Measurements from ENCODE around the gene MMP26.

MMP26 gene

GRCh38 chr11:4740735-4741134 lies 36.2 kb downstream of the MMP26 start:
- Histone ChIP-seq H3K9me3 (no peaks in the 10 kb centered on the region), H3K4me3 (ENCODE audit: low read depth in 1 of 2, low read length in 1 of 2) (no peak overlapping the region), H3K4me1 (ENCODE audit: control insufficient read depth in 1 of 2, insufficient read depth in 1 of 2, low read depth in 1 of 2, low read length in 1 of 2) (no peaks in the 10 kb centered on the region), H3K36me3 (no peaks in the 10 kb centered on the region), H3K27ac (no peak overlapping the region), H3K27me3 (no peaks in the 10 kb centered on the region)
- TF ChIP-seq, protein P1, sequence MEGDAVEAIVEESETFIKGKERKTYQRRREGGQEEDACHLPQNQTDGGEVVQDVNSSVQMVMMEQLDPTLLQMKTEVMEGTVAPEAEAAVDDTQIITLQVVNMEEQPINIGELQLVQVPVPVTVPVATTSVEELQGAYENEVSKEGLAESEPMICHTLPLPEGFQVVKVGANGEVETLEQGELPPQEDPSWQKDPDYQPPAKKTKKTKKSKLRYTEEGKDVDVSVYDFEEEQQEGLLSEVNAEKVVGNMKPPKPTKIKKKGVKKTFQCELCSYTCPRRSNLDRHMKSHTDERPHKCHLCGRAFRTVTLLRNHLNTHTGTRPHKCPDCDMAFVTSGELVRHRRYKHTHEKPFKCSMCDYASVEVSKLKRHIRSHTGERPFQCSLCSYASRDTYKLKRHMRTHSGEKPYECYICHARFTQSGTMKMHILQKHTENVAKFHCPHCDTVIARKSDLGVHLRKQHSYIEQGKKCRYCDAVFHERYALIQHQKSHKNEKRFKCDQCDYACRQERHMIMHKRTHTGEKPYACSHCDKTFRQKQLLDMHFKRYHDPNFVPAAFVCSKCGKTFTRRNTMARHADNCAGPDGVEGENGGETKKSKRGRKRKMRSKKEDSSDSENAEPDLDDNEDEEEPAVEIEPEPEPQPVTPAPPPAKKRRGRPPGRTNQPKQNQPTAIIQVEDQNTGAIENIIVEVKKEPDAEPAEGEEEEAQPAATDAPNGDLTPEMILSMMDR (IDR thresholded peaks at IDR 0.05): no peak

DNA sequence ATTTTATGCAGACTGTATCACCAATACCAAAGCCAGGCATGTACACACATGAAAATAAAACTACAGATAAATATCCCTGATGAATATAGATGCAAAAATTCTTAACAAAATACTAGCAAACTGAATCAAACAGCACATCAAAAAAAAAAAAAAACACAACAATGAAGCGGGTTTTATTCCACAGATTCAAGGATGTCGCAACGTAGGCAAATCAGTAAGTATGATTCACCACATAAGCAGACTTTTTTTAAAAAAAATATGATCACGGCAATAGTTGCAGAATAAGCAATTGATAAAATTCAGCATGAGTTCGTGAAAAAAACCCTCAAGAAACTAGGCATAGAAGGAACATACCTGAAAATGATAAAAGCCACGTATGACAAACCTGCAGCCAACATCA lies 43.9 kb downstream of the MMP26 start:
- TF ChIP-seq, protein P1 (IDR thresholded peaks at IDR 0.05): no peak

GRCh38 chr11:4751201-4751600 lies 46.6 kb downstream of the MMP26 start:
- Histone ChIP-seq H3K4me1 (ENCODE audit: control insufficient read depth in 1 of 2, insufficient read depth in 1 of 2, low read depth in 1 of 2, low read length in 1 of 2) (no peaks in the 10 kb centered on the region), H3K27ac (no peak overlapping the region), H3K27me3 (no peaks in the 10 kb centered on the region), H3K4me3 (ENCODE audit: low read depth in 1 of 2, low read length in 1 of 2) (no peak overlapping the region), H3K36me3 (no peaks in the 10 kb centered on the region), H3K9me3 (no peaks in the 10 kb centered on the region)
- TF ChIP-seq, protein P1 (IDR thresholded peaks at IDR 0.05): no peak

More for the DNA sequence above, 43.9 kb downstream of the MMP26 start:
- Histone ChIP-seq H3K27ac (no peak overlapping the region), H3K9me3 (no peaks in the 10 kb centered on the region), H3K36me3 (no peaks in the 10 kb centered on the region), H3K4me3 (ENCODE audit: low read depth in 1 of 2, low read length in 1 of 2) (no peak overlapping the region), H3K4me1 (ENCODE audit: control insufficient read depth in 1 of 2, insufficient read depth in 1 of 2, low read depth in 1 of 2, low read length in 1 of 2) (no peaks in the 10 kb centered on the region), H3K27me3 (no peaks in the 10 kb centered on the region)

Data from neutrophil (primary cell).